ENCODE measurements around the gene CFDP1. TPM values are rescaled to one million over a fixed set of nuclear protein-coding genes. Genes with fewer than 3 reads are reported as not detected.
"Not testable (repeated sequence)": the region's sequence is repeated elsewhere in the genome, so short reads cannot be mapped to it uniquely, and the experiment has no call there.

The CFDP1 gene
- total RNA-seq, 1 donor from 2014 or later, result 38.9 TPM

DNA sequence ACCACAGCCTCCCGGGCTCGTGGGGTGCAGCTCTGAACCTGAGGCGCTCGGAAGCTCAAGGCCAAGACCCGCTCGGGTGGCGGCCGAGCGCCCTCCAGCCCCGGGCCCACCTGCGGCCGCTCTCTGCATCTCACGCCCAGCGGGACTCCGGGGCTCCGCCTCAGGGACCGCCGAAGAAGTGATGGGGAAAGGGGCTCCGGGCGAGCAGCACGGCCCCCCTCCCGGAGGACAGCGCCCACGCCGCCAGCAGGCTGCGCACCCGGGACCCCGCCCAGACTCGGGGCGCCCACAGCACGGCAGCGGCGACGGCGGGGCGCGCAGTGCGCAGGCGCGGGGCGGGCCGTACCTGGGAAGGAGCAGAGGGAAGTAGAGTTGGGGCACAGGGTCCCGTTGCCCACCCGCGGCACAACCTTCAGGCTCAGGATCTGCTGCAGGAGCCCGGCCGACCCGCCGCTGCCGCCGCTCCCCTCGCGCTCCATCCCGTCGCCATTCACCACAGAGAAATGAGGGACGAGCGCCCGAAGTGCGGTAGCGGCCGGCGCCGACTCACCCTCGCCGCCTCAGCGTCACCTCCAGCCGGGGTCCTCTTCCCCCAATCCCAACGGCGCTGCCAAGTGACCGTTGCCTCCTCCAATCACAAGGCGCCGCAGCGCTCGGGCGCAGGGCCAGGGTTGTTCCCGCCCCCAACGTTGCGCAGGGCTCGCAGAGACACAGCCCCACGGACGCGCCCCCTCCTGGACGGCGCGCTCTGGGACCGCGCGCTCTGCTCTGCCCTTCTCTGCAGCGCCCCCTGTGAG, 31.0 kb upstream of the CFDP1 start, which contains the start of gene TMEM170A:
TSS of gene TMEM170A (minus strand) at position 568 of the 797 bp plus-strand sequence. CDS start at position 479, 89 bp downstream.
- DNase-seq, result peak; percentile 100
- Mint-ChIP-seq H3K36me3 (ENCODE audit: low read depth) (peaks cover 14% of the 10 kb centered on the region), H3K4me1 (peaks cover 38% of the 10 kb centered on the region), H3K27ac (peak within 1 kb of the TSS; percentile 95), H3K4me3 (peak within 1 kb of the TSS; percentile 89), H3K27me3 (peaks cover 2% of the 10 kb centered on the region), H3K9me3 (no peaks in the 10 kb centered on the region)
- intact Hi-C loops (cut with micrococcal nuclease), result loop anchor here (1.0 to 5.0 kb wide), 10 partner anchors 31 to 1727 kb away; partner anchors contain the start of genes ADAT1, CFDP1, KARS1 and MON1B

DNA sequence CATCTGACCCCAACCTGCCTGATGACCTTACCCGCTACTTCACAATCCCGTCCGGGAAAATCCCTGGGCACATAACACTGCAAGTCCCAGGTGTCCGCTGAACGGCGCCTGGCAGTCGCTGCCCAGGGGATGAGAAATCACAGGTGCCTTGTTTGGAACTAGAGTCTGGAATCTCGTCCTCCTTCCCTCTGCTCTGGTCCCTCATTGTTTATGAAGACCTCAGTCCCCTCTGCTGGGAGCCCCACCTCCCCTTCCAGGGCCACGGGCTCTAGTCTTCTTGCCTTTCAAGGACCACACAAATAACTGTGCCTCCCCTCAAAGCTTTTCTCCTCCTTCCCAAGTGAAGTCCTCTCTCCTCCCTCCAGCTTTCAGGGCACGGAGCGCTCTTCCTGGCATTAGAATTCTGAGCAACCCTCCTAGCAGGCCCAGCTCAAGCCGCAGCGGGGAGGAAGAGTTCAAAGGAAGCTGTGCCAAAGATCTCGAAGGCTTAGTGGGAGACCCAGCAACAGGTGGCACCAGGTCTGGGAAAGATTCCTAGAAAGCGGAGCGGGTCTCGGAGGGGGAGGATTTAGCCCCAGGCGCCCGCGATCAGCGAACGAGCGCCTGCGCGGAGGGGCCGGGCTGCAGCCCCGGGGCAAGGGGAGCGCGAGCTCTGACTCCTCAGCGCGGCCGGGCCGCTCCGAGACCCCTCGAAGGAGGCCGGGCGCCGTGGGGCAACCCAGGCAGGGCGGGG, 30.3 kb upstream of the CFDP1 start:
- peak; percentile 62 for DNase-seq
- H3K9me3 Mint-ChIP-seq, H3K27me3 Mint-ChIP-seq: not testable (repeated sequence)
- Mint-ChIP-seq H3K36me3 (ENCODE audit: low read depth) (peaks cover 14% of the 10 kb centered on the region), H3K27ac (peak overlapping the region; percentile 95), H3K4me3 (peak overlapping the region; percentile 89), H3K4me1 (peaks cover 40% of the 10 kb centered on the region)
- intact Hi-C loops (cut with micrococcal nuclease), result loop anchor here (1.0 to 5.0 kb wide), 10 partner anchors 30 to 1728 kb away; partner anchors contain the start of genes ADAT1, CFDP1, KARS1 and MON1B

DNA sequence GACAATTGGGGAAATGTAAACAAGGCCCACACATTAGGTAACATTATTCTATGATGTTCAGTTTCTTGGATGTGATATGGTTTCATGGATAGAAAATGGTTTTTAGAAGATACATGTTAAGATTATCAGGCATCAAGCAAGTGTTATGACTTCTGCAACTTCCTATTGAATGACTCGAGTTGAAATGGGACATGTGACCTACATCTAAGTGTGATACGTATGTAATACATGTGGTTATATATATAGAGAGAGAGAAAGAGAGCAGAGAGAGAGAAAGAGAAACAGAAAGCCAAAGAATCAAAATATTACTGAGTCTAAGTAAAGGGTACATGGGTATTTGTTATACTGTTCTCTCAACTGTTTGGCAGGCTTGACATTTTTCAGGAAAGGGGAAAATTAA, 29.5 kb upstream of the CFDP1 start:
- DNase-seq, result peak; percentile 66
- Mint-ChIP-seq H3K4me1 (peaks cover 40% of the 10 kb centered on the region), H3K9me3 (no peaks in the 10 kb centered on the region), H3K4me3 (peak overlapping the region; percentile 89), H3K36me3 (ENCODE audit: low read depth) (peaks cover 18% of the 10 kb centered on the region), H3K27ac (peak overlapping the region; percentile 95), H3K27me3 (peaks cover 2% of the 10 kb centered on the region)
- intact Hi-C loops (cut with micrococcal nuclease), result loop anchor here (5.0 kb wide), 1 partner anchor 41 kb away; no protein-coding TSS in a partner anchor

DNA sequence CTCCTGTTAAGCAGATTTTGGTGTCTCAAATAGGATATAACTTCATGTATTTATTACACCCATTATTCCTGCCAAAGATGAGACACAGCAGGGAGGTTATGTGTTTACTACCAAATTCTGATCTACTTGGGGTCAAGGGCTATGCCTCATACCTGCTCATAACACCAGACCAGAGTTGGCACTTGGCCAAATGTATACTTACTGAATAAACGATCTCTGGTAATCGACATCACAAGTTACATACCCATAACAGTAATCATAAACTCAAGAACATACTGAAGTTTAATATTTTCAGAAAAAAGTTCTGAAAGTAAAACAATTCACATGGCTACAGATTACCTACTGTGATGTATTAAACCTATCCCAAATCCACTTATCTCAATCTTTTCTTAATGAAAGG, 28.3 kb upstream of the CFDP1 start:
- intact Hi-C loops (cut with micrococcal nuclease), result loop anchor here (5.0 kb wide), 1 partner anchor 39 kb away; no protein-coding TSS in a partner anchor

DNA sequence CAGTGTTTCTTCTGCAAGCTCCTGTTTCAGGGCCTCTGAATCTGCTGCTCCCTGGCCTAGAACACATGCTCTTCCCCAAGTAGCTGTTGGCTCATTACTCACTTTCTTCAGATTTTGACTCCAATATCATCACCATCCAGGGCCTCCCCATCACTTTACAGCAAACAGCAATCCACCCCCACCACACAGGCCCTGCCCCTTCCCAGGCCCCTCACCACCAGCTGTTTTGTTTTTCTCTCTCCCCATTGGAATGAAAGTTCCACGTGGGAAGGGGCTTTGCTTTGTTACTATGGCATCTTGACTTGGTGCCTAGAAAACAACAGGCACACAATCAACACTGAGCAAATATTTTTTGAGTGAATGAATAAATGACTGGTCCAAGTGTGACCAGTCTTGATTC, 27.1 kb upstream of the CFDP1 start:
- Mint-ChIP-seq H3K4me3 (no peak overlapping the region), H3K9me3 (no peaks in the 10 kb centered on the region), H3K27ac (no peak overlapping the region), H3K4me1 (peaks cover 41% of the 10 kb centered on the region), H3K27me3 (peaks cover 2% of the 10 kb centered on the region), H3K36me3 (ENCODE audit: low read depth) (peaks cover 18% of the 10 kb centered on the region)
- intact Hi-C loops (cut with micrococcal nuclease), result loop anchor here (5.0 kb wide), 1 partner anchor 38 kb away; no protein-coding TSS in a partner anchor
- DNase-seq, result no peak

More for the DNA sequence above, 28.3 kb upstream of the CFDP1 start:
- DNase-seq, result no peak
- H3K9me3 Mint-ChIP-seq, result no peaks in the 10 kb centered on the region
- H3K27me3 Mint-ChIP-seq, result peaks cover 2% of the 10 kb centered on the region
- peaks cover 18% of the 10 kb centered on the region for H3K36me3 Mint-ChIP-seq (ENCODE audit: low read depth)
- H3K4me3 Mint-ChIP-seq, result no peak overlapping the region
- peaks cover 41% of the 10 kb centered on the region for H3K4me1 Mint-ChIP-seq
- H3K27ac Mint-ChIP-seq, result peak overlapping the region; percentile 48

DNA sequence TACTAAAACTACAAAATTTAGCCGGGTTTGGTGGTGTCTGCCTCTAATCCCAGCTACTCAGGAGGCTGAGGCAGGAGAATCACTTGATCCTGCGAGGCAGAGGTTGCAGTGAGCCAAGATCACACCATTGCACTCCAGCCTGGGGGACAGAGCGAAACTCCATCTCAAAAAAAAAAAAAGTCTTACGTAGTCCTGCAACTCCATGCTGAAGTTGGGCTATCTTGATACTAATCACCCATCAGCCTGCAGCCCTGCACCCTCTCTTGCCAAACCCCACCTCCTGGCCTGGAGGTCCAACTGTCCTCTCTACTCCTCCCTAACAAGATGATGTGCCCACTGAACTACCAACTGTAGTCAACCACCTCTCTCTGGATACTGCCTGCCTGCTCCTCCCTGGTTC, 26.4 kb upstream of the CFDP1 start:
- H3K9me3 Mint-ChIP-seq, result no peaks in the 10 kb centered on the region
- H3K36me3 Mint-ChIP-seq (ENCODE audit: low read depth), result peaks cover 18% of the 10 kb centered on the region
- intact Hi-C loops (cut with micrococcal nuclease), result loop anchor here (5.0 kb wide), 1 partner anchor 37 kb away; no protein-coding TSS in a partner anchor
- H3K4me1 Mint-ChIP-seq, result peaks cover 38% of the 10 kb centered on the region
- DNase-seq, result no peak
- H3K4me3 Mint-ChIP-seq, result no peak overlapping the region
- no peaks in the 10 kb centered on the region for H3K27me3 Mint-ChIP-seq
- no peak overlapping the region for H3K27ac Mint-ChIP-seq

DNA sequence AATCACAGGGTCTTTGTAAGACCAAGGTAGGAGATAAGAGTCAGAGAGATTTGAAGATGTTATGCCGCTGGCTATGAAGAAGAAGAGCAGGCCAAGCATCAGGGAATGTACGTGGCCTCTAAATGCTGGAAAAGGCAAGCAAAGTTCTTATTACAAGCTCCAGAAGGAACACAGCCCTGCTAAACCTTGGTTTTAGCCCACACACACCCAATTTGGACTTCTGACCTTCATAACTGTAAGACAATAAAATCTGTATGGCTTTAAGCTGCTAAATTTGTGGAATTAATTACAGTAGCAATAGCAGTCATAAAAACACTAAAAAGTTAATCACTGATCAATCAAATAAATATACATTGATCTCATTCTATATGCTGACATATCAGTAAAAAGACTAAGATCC, 25.1 kb upstream of the CFDP1 start:
- H3K27me3 Mint-ChIP-seq, result no peaks in the 10 kb centered on the region
- DNase-seq, result no peak
- no peak overlapping the region for H3K4me3 Mint-ChIP-seq
- H3K27ac Mint-ChIP-seq, result no peak overlapping the region
- H3K36me3 Mint-ChIP-seq (ENCODE audit: low read depth), result peaks cover 18% of the 10 kb centered on the region
- H3K4me1 Mint-ChIP-seq, result peaks cover 35% of the 10 kb centered on the region
- intact Hi-C loops (cut with micrococcal nuclease), result no loop called here
- H3K9me3 Mint-ChIP-seq, result no peaks in the 10 kb centered on the region

DNA sequence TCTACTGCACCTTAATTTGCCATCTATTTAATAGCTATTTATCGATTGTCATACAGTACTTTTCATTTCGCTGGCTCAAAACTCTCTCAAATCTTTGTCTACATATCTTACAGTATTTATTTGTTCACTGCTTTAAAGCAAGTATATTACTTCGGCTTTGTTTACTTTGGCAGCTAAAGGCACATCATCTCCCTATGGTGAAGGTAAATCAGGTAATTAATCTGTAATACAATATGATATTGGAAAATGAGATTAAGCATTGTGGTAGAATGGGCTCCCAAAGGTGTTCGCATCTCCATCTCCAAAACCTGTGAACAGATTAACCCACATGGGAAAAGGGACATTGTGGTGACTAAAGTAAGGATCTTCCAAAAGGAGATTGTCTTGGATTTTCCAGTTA, 24.7 kb upstream of the CFDP1 start:
- H3K36me3 Mint-ChIP-seq (ENCODE audit: low read depth), result peaks cover 18% of the 10 kb centered on the region
- H3K9me3 Mint-ChIP-seq, result no peaks in the 10 kb centered on the region
- H3K27ac Mint-ChIP-seq, result no peak overlapping the region
- no peak overlapping the region for H3K4me3 Mint-ChIP-seq
- no peaks in the 10 kb centered on the region for H3K27me3 Mint-ChIP-seq
- intact Hi-C loops (cut with micrococcal nuclease), result no loop called here
- peaks cover 31% of the 10 kb centered on the region for H3K4me1 Mint-ChIP-seq
- no peak for DNase-seq

DNA sequence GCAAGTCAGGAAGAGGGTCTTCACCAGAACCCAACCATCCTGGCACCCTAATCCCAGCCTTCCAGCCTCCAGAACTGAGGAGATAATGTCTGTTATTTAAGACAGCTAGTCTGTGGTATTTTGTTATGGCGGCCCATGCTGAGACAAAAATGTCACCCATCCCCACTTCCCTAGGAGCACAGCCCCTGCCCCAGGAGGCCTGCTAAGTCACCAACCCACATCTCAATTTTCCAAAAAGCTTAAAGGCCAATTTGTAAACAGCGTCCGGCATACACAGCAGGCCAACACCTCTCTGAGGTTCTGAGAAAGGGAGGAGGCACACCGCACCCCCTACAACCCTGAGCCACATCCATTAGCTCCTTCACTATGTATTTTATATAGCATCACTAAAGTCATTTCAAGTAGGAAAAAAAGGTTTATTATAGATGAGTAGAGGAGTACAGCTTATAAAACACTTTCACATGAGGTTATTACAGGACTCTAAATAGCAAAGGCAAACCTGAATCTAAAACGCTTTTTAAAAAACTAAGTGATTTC, 24.2 kb upstream of the CFDP1 start:
- intact Hi-C loops (cut with micrococcal nuclease), result no loop called here
- H3K27ac Mint-ChIP-seq, result no peak overlapping the region
- H3K27me3 Mint-ChIP-seq, result no peaks in the 10 kb centered on the region
- no peak for DNase-seq
- H3K4me1 Mint-ChIP-seq, result peaks cover 27% of the 10 kb centered on the region
- H3K4me3 Mint-ChIP-seq, result no peak overlapping the region
- H3K36me3 Mint-ChIP-seq (ENCODE audit: low read depth), result peaks cover 18% of the 10 kb centered on the region
- H3K9me3 Mint-ChIP-seq, result no peaks in the 10 kb centered on the region

DNA sequence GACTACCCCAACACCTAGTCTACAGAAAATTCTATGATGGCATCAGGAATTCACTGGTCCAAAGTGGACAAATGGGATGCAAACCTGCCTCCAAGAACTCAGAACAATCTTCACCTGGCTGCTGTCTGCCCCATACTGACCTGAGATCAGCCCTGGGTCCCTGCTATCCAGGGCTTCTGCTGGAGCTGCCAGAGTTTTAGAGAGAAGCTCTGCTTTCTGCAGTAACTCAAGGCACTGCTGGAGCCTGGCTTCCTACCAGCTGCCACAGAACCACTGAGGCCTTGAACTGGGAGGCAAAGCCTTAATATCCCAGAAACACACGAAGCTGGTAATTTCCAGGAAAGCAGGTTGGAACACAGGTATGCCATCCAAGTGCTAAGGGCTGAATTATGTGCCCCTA, 23.7 kb upstream of the CFDP1 start:
- Mint-ChIP-seq H3K27ac (no peak overlapping the region), H3K9me3 (no peaks in the 10 kb centered on the region), H3K4me3 (no peak overlapping the region), H3K4me1 (peaks cover 21% of the 10 kb centered on the region), H3K27me3 (no peaks in the 10 kb centered on the region), H3K36me3 (ENCODE audit: low read depth) (peaks cover 16% of the 10 kb centered on the region)
- no peak for DNase-seq
- intact Hi-C loops (cut with micrococcal nuclease), result no loop called here

DNA sequence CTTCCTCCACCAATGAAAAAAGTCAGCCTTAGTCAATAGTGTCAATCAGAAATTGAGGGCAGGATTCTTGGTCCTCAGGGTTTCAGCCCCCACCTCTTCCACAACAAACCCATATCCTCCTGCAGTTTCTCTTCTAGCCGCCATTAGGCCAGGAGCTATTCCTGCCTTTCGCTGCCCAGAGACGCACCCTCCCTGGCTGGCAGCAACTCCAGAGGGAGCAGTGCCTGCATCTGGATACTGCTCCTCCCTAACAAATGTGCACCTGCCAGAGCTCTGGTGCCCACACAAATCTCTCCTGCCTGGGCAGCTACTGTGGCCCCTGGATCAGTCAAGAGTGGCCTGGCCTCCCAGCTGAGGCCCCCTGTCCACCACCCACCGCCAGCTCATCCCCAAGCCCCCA, 23.2 kb upstream of the CFDP1 start:
- H3K4me3 Mint-ChIP-seq; intact Hi-C loops (cut with micrococcal nuclease); DNase-seq; H3K9me3 Mint-ChIP-seq; H3K27me3 Mint-ChIP-seq; H3K27ac Mint-ChIP-seq: not testable (repeated sequence)
- peaks cover 18% of the 10 kb centered on the region for H3K4me1 Mint-ChIP-seq
- H3K36me3 Mint-ChIP-seq (ENCODE audit: low read depth), result peaks cover 15% of the 10 kb centered on the region

DNA sequence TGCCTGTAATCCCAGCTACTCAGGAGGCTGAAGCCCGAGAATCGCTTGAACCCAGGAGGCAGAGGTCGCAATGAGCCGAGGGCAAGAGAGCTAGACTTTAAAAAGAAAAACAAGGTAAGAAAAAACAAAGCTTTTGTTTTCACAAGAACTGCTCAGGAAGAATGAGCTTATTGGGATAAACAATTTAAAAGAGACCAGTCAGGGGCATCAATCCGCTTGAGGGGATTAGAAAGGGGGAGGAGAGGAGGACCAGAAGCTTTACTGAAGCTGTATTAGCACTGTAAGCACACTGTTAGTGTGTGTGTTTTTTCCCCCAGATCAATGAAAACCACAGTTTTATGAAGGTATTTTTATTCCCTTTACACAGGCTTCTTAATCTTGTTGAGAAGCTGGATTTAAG, 22.4 kb upstream of the CFDP1 start:
- Mint-ChIP-seq H3K27me3 (no peaks in the 10 kb centered on the region), H3K9me3 (no peaks in the 10 kb centered on the region), H3K36me3 (ENCODE audit: low read depth) (peaks cover 22% of the 10 kb centered on the region), H3K27ac (no peak overlapping the region), H3K4me1 (peaks cover 14% of the 10 kb centered on the region), H3K4me3 (no peak overlapping the region)
- DNase-seq, result no peak
- intact Hi-C loops (cut with micrococcal nuclease), result no loop called here

DNA sequence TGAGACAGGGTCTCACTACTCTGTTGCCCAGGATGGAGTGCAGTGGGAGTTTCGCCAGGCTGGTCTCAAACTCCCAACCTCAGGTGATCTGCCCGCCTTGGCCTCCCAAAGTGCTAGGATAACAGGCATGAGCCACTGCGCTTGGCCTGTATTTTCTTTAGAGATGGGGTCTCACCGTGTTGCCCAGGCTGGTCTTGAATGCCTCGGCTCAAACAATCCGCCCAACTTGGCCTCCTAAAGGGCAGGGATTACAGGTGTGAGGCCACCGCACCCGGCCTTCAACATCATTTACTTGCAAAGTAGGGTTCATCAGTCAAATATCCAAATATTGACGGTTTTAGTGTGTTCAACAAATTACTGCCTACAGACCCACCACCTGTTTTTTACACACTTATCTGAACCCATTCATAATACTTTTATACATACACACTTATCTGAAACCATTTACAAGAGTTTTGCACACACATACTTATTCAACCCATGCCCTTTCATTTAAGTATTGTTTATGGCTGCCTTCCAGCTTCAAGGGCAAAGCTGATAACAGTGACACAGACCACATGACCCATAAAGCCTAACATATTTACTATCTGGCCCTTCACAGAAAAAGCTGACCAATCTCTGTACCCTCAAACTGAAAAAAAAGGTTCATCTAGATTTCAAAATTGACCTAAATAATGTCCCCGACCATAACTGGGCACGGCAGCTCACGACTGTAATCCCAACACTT, 19.3 kb upstream of the CFDP1 start:
- Mint-ChIP-seq H3K36me3 (ENCODE audit: low read depth) (peaks cover 21% of the 10 kb centered on the region), H3K27ac (no peak overlapping the region), H3K4me1 (peaks cover 5% of the 10 kb centered on the region), H3K27me3 (no peaks in the 10 kb centered on the region), H3K4me3 (no peak overlapping the region), H3K9me3 (no peaks in the 10 kb centered on the region)
- intact Hi-C loops (cut with micrococcal nuclease), result no loop called here
- no peak for DNase-seq
